Testis (tissue), 2 donors: ENCODE measurements around the gene YEATS2.

Source experiments
- CTCF ChIP-seq, 3 experiments: fragments of 450-650 bp in 2 of 3; fragments of 200-600 bp in 1 of 3; sonication (generic) in 1 of 3; IDR thresholded peaks; one replicate each; pipeline ENCODE4 v1.5.1; 2016 to 2019; ENCODE audit warnings: antibody characterized with exemption in 3 of 3, mild to moderate bottlenecking in 2 of 3, moderate library complexity in 1 of 3
- POLR2A ChIP-seq: fragments of 450-650 bp; IDR thresholded peaks from one replicate; pipeline ENCODE4 v1.6.1; 2017; ENCODE audit warnings: antibody characterized with exemption, mild to moderate bottlenecking, moderate library complexity

- TF ChIP-seq CTCF (IDR thresholded peaks at IDR 0.05) (no peak), POLR2A (no peak)
These were observed 147.0 kb downstream of the YEATS2 start for GRCh38 chr3:183844606-183845005.
